ENCODE measurements around the gene RNF207.

The RNF207 gene

GRCh38 chr1:6207075-6207885, 1.4 kb downstream of the RNF207 start:
- Histone ChIP-seq H3K4me2 (ENCODE audit: low read length) (no peak overlapping the region), H4K20me1 (ENCODE audit: insufficient read depth, low read length) (no peaks in the 10 kb centered on the region), H3K9me3 (ENCODE audit: insufficient read depth, low read length) (no peaks in the 10 kb centered on the region), H3K79me2 (ENCODE audit: low read length) (no peaks in the 10 kb centered on the region), H2AFZ (ENCODE audit: low read depth, low read length) (no peak overlapping the region), H3K27me3 (ENCODE audit: low read depth, low read length) (no peaks in the 10 kb centered on the region), H3K4me1 (ENCODE audit: low read length) (peaks cover 2% of the 10 kb centered on the region), H3K27ac (ENCODE audit: low read length) (no peak overlapping the region), H3K4me3 (ENCODE audit: low read length) (no peak overlapping the region), H3K9ac (ENCODE audit: low read length) (no peak overlapping the region), H3K36me3 (replicated peaks; ENCODE audit: low read depth, low read length) (no peaks in the 10 kb centered on the region)
- TF ChIP-seq, protein P1, sequence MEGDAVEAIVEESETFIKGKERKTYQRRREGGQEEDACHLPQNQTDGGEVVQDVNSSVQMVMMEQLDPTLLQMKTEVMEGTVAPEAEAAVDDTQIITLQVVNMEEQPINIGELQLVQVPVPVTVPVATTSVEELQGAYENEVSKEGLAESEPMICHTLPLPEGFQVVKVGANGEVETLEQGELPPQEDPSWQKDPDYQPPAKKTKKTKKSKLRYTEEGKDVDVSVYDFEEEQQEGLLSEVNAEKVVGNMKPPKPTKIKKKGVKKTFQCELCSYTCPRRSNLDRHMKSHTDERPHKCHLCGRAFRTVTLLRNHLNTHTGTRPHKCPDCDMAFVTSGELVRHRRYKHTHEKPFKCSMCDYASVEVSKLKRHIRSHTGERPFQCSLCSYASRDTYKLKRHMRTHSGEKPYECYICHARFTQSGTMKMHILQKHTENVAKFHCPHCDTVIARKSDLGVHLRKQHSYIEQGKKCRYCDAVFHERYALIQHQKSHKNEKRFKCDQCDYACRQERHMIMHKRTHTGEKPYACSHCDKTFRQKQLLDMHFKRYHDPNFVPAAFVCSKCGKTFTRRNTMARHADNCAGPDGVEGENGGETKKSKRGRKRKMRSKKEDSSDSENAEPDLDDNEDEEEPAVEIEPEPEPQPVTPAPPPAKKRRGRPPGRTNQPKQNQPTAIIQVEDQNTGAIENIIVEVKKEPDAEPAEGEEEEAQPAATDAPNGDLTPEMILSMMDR (IDR thresholded peaks at IDR 0.05; ENCODE audit: low read depth, low read length): no peak
- TF ChIP-seq EZH2phosphoT487 (IDR thresholded peaks at IDR 0.05; ENCODE audit: low read depth): no peak

- Histone ChIP-seq H3K27me3 (ENCODE audit: low read depth, low read length) (no peaks in the 10 kb centered on the region), H3K9ac (ENCODE audit: low read length) (no peak overlapping the region), H3K4me3 (ENCODE audit: low read length) (no peak overlapping the region), H3K27ac (ENCODE audit: low read length) (no peak overlapping the region), H2AFZ (ENCODE audit: low read depth, low read length) (no peak overlapping the region), H3K4me1 (ENCODE audit: low read length) (peaks cover 8% of the 10 kb centered on the region), H4K20me1 (ENCODE audit: insufficient read depth, low read length) (no peaks in the 10 kb centered on the region), H3K79me2 (ENCODE audit: low read length) (no peaks in the 10 kb centered on the region), H3K36me3 (replicated peaks; ENCODE audit: low read depth, low read length) (no peaks in the 10 kb centered on the region), H3K4me2 (ENCODE audit: low read length) (no peak overlapping the region), H3K9me3 (ENCODE audit: insufficient read depth, low read length) (no peaks in the 10 kb centered on the region)
- TF ChIP-seq, protein P1 (IDR thresholded peaks at IDR 0.05; ENCODE audit: low read depth, low read length): no peak
- no peak for TF ChIP-seq EZH2phosphoT487 (IDR thresholded peaks at IDR 0.05; ENCODE audit: low read depth)
Measured at GRCh38 chr1:6207921-6208320, 2.0 kb downstream of the RNF207 start.

DNA sequence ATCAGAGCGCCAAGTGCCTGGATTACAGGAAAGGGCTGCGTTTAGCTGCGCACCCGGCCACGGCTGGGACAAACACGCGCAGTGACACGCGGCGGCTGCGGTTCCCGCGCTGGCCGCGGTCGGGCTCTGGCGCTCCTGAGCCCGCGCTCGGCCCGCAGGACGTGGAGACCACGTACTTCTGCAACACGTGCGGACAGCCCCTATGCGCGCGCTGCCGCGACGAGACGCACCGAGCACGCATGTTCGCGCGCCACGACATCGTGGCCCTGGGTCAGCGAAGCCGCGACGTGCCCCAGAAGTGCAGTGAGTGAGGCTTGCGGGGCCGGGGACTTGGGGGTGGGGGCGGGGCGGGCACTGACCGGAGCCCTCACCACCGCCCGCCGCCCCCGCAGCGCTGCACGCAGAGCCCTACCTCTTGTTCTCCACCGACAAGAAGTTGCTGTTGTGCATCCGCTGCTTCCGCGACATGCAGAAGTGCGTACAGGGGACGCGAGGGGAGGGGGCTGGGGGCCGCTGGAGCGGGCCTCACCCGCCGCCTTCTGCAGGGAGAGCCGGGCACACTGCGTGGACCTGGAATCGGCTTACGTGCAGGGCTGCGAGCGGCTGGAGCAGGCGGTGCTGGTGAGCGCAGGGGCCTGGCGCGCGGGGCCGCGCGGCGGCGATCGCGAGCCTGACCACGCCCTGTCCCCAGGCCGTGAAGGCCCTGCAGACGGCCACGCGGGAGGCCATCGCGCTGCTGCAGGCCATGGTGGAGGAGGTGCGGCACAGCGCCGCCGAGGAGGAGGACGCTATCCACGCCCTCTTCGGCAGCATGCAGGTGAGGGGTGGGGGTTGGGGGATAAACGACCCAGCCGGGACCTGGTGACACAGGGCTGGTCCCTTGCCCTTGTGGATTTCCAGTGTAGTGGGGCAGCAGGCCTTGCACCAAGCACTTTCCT, 3.1 kb downstream of the RNF207 start:
- no peaks in the 10 kb centered on the region for H3K79me2 ChIP-seq (ENCODE audit: low read length)
- no peak overlapping the region for H3K4me3 ChIP-seq (ENCODE audit: low read length)
- H4K20me1 ChIP-seq (ENCODE audit: insufficient read depth, low read length): no peaks in the 10 kb centered on the region
- TF ChIP-seq, protein P1 (IDR thresholded peaks at IDR 0.05; ENCODE audit: low read depth, low read length): no peak
- H3K36me3 ChIP-seq (replicated peaks; ENCODE audit: low read depth, low read length): no peaks in the 10 kb centered on the region
- no peak overlapping the region for H3K4me2 ChIP-seq (ENCODE audit: low read length)
- H3K9ac ChIP-seq (ENCODE audit: low read length): no peak overlapping the region
- H2AFZ ChIP-seq (ENCODE audit: low read depth, low read length): no peak overlapping the region
- peaks cover 8% of the 10 kb centered on the region for H3K4me1 ChIP-seq (ENCODE audit: low read length)
- no peak overlapping the region for H3K27ac ChIP-seq (ENCODE audit: low read length)
- no peaks in the 10 kb centered on the region for H3K27me3 ChIP-seq (ENCODE audit: low read depth, low read length)
- no peaks in the 10 kb centered on the region for H3K9me3 ChIP-seq (ENCODE audit: insufficient read depth, low read length)

Data from OCI-LY3 (cell line).